Ishikawa (cell line): ENCODE measurements around the gene CYB561.

Experiments used
- CEBPB ChIP-seq: IDR thresholded peaks from 2 replicates; pipeline ENCODE4 v1.6.1; 2012
- CREB1 ChIP-seq: IDR thresholded peaks from 2 replicates; pipeline ENCODE4 v1.6.1; 2012; ENCODE audit warnings: low read depth
- EGR1 ChIP-seq: IDR thresholded peaks from 2 replicates; pipeline ENCODE4 v1.6.1; 2012
- EP300 ChIP-seq: IDR thresholded peaks from 2 replicates; pipeline ENCODE4 v1.6.1; 2012; ENCODE audit warnings: borderline replicate concordance
- FOXM1 ChIP-seq: IDR thresholded peaks from 2 replicates; pipeline ENCODE4 v1.6.1; 2012; ENCODE audit warnings: low read depth, borderline replicate concordance
- NFIC ChIP-seq: IDR thresholded peaks from 2 replicates; pipeline ENCODE4 v1.6.1; 2012
- RAD21 ChIP-seq: IDR thresholded peaks from 2 replicates; pipeline ENCODE4 v1.6.1; 2012; ENCODE audit warnings: low read depth
- TAF1 ChIP-seq: IDR thresholded peaks from 2 replicates; pipeline ENCODE4 v1.6.1; 2012; ENCODE audit warnings: low read depth, mild to moderate bottlenecking
- TCF12 ChIP-seq: IDR thresholded peaks from 2 replicates; pipeline ENCODE4 v1.6.1; 2012; ENCODE audit warnings: low read depth
- TEAD4 ChIP-seq: IDR thresholded peaks from 2 replicates; pipeline ENCODE4 v1.6.1; 2012
- YY1 ChIP-seq: IDR thresholded peaks from 2 replicates; pipeline ENCODE4 v1.6.1; 2012; ENCODE audit warnings: low read depth
- ZBTB7A ChIP-seq: IDR thresholded peaks from 2 replicates; pipeline ENCODE4 v1.6.1; 2012; ENCODE audit warnings: low read depth
- TF ChIP-seq, protein P1 (sequence below): IDR thresholded peaks from 2 replicates; pipeline ENCODE4 v1.6.1; 2012; ENCODE audit warnings: low read depth, mild to moderate bottlenecking
- TF ChIP-seq, protein P2 (sequence below): IDR thresholded peaks from 2 replicates; pipeline ENCODE4 v1.6.1; 2012
- TF ChIP-seq, protein P3 (sequence below): IDR thresholded peaks from 2 replicates; pipeline ENCODE4 v1.6.1; 2012

CYB561 gene

DNA sequence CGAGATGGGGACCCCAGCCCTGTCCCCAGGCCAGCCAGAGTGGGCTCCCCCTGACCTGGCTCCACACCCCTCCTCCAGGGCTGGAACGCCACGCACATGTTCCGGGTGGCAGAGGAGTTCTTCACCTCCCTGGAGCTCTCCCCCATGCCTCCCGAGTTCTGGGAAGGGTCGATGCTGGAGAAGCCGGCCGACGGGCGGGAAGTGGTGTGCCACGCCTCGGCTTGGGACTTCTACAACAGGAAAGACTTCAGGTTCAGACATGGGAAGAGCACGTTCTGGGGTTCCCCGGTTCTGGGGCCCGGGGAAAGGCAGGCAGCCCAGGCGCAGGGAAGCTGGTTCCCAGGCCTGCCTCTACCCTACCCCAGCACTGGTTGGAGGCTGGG is 35.4 kb upstream of the CYB561 start:
- TF ChIP-seq YY1: no peak
- TF ChIP-seq, protein P1, sequence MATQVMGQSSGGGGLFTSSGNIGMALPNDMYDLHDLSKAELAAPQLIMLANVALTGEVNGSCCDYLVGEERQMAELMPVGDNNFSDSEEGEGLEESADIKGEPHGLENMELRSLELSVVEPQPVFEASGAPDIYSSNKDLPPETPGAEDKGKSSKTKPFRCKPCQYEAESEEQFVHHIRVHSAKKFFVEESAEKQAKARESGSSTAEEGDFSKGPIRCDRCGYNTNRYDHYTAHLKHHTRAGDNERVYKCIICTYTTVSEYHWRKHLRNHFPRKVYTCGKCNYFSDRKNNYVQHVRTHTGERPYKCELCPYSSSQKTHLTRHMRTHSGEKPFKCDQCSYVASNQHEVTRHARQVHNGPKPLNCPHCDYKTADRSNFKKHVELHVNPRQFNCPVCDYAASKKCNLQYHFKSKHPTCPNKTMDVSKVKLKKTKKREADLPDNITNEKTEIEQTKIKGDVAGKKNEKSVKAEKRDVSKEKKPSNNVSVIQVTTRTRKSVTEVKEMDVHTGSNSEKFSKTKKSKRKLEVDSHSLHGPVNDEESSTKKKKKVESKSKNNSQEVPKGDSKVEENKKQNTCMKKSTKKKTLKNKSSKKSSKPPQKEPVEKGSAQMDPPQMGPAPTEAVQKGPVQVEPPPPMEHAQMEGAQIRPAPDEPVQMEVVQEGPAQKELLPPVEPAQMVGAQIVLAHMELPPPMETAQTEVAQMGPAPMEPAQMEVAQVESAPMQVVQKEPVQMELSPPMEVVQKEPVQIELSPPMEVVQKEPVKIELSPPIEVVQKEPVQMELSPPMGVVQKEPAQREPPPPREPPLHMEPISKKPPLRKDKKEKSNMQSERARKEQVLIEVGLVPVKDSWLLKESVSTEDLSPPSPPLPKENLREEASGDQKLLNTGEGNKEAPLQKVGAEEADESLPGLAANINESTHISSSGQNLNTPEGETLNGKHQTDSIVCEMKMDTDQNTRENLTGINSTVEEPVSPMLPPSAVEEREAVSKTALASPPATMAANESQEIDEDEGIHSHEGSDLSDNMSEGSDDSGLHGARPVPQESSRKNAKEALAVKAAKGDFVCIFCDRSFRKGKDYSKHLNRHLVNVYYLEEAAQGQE: no peak
- no peak for TF ChIP-seq TEAD4
- TF ChIP-seq, protein P2, sequence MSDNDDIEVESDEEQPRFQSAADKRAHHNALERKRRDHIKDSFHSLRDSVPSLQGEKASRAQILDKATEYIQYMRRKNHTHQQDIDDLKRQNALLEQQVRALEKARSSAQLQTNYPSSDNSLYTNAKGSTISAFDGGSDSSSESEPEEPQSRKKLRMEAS: no peak
- TF ChIP-seq, protein P3, sequence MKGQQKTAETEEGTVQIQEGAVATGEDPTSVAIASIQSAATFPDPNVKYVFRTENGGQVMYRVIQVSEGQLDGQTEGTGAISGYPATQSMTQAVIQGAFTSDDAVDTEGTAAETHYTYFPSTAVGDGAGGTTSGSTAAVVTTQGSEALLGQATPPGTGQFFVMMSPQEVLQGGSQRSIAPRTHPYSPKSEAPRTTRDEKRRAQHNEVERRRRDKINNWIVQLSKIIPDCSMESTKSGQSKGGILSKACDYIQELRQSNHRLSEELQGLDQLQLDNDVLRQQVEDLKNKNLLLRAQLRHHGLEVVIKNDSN: no peak
- TF ChIP-seq EP300: no peak
- no peak for TF ChIP-seq CEBPB
- no peak for TF ChIP-seq CREB1
- TF ChIP-seq RAD21: no peak
- no peak for TF ChIP-seq ZBTB7A

DNA sequence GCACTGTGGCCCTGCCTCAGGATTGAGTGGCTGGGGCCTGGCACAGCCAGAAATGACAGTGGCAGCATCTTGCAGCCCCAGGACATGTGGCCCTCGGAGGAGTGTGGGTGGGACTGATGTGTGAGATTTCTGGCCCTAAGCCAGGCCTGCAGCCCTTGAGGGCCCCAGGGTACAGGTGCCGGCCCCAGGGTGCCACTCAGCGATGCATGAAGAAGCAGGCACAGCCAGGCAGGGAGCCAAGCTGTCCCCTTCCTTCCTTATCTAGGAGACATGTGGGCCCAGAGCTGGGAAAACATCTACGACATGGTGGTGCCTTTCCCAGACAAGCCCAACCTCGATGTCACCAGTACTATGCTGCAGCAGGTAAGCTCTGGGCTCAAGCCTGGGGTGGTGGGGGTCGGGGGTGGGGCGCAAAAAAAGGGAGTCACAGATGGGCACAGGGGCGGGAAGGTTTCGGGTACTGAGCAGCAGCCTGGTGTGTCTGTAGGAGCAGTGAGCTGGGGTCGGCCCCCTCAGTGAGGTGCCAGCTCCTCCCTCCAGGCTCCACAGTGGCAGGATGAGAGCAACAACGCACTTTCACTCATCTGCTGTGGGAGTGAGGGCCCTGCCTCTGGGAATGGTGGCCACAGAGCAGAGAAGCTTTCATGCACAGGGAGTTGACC is 34.9 kb upstream of the CYB561 start:
- TF ChIP-seq TEAD4 (peak; percentile 52), EP300 (peak; percentile 53; the same call in 1 of the 2 replicates), FOXM1 (no peak), TCF12 (peak; percentile 92), EGR1 (peak; percentile 20; the same call in 1 of the 2 replicates), YY1 (no peak), RAD21 (no peak), NFIC (peak; percentile 97), CEBPB (no peak; the same call in 1 of the 2 replicates), CREB1 (no peak), TAF1 (no peak)
- TF ChIP-seq, protein P2: peak; percentile 53
- TF ChIP-seq, protein P3: no peak
- TF ChIP-seq, protein P1: no peak

DNA sequence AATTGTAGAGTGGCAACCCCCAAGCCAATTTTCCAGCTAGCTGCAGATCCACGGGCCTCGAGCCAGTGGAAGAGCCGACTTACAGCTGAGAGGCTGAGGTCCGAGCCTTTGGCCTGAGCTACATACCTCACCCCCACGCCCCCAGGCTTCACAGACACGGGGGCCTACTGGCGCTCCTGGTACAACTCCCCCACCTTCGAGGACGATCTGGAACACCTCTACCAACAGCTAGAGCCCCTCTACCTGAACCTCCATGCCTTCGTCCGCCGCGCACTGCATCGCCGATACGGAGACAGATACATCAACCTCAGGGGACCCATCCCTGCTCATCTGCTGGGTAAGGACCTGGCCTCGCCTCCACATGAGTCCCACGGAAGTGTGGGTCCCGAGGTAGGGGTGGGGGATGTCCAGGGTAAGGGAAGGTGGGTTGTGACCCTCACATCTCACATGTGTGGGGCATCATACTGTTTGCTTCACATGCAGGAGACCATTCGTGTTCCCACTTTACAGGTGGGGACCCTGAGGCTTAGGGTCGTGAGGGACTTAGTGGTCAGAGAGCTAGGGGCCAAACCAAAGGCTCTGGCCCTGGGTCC is 34.2 kb upstream of the CYB561 start:
- no peak for TF ChIP-seq RAD21
- no peak for TF ChIP-seq YY1
- TF ChIP-seq CEBPB: no peak
- TF ChIP-seq EP300: no peak
- no peak for TF ChIP-seq NFIC
- TF ChIP-seq ZBTB7A: no peak
- TF ChIP-seq, protein P1: no peak
- TF ChIP-seq TCF12: no peak
- TF ChIP-seq, protein P3: no peak
- no peak for TF ChIP-seq CREB1
- no peak for TF ChIP-seq TAF1
- TF ChIP-seq, protein P2: no peak
- no peak for TF ChIP-seq FOXM1
- no peak for TF ChIP-seq TEAD4
- no peak for TF ChIP-seq EGR1
